Trophoblast cell (in vitro differentiated cells and primary cell): ENCODE data around the gene MX2.

Experiments used
- DNase-seq, 2 donors: peaks; one replicate each; pipeline ENCODE4 v3.0.0-alpha.2; 2016
- H2AFZ ChIP-seq: 2 replicates; pipeline ENCODE4 v1.6.1; 2013; ENCODE audit warnings: low read length, moderate library complexity, mild to moderate bottlenecking; ENCODE audit not compliant: insufficient read depth, poor library complexity
- H2AK5ac ChIP-seq: 2 replicates; pipeline ENCODE4 v1.6.1; 2013; ENCODE audit warnings: mild to moderate bottlenecking, low read length
- H2BK120ac ChIP-seq: 2 replicates; pipeline ENCODE4 v1.6.1; 2013; ENCODE audit warnings: low read length, mild to moderate bottlenecking, moderate library complexity; ENCODE audit not compliant: insufficient read depth, poor library complexity
- H2BK12ac ChIP-seq: 2 replicates; pipeline ENCODE4 v1.6.1; 2013; ENCODE audit warnings: mild to moderate bottlenecking, low read length, moderate library complexity
- H2BK5ac ChIP-seq: 2 replicates; pipeline ENCODE4 v1.6.1; 2013; ENCODE audit warnings: low read length, low read depth, moderate library complexity, mild to moderate bottlenecking; ENCODE audit not compliant: poor library complexity
- H3K14ac ChIP-seq: 2 replicates; pipeline ENCODE4 v1.6.1; 2013; ENCODE audit warnings: mild to moderate bottlenecking, low read length
- H3K18ac ChIP-seq: 2 replicates; pipeline ENCODE4 v1.6.1; 2013; ENCODE audit warnings: mild to moderate bottlenecking, low read length
- H3K23ac ChIP-seq: 2 replicates; pipeline ENCODE4 v1.6.1; 2013; ENCODE audit warnings: low read length
- H3K27ac ChIP-seq: 2 replicates; pipeline ENCODE4 v1.5.1; 2013; ENCODE audit warnings: low read depth, mild to moderate bottlenecking, inconsistent platforms, low read length, moderate library complexity
- H3K27me3 ChIP-seq: 2 replicates; pipeline ENCODE4 v1.6.1; 2013; ENCODE audit warnings: inconsistent platforms, mild to moderate bottlenecking, low read length, moderate library complexity; ENCODE audit not compliant: insufficient read depth
- H3K36me3 ChIP-seq, 2 experiments: 1 replicate in 1 of 2; 2 replicates in 1 of 2; pipeline ENCODE4 v1.6.1; 2013; ENCODE audit warnings: low read length in 2 of 2, mild to moderate bottlenecking in 2 of 2, moderate library complexity in 1 of 2; ENCODE audit not compliant: insufficient read depth in 2 of 2, control insufficient read depth in 1 of 2
- H3K4ac ChIP-seq: 2 replicates; pipeline ENCODE4 v1.6.1; 2013; ENCODE audit warnings: low read depth, mild to moderate bottlenecking, low read length, moderate library complexity
- H3K4me1 ChIP-seq, 2 experiments: 1 replicate in 1 of 2; 2 replicates in 1 of 2; pipeline ENCODE4 v1.6.1; 2013; ENCODE audit warnings: low read length in 2 of 2, mild to moderate bottlenecking in 2 of 2, moderate library complexity in 1 of 2; ENCODE audit not compliant: insufficient read depth in 2 of 2, control insufficient read depth in 1 of 2
- H3K4me2 ChIP-seq: 2 replicates; pipeline ENCODE4 v1.6.1; 2013; ENCODE audit warnings: inconsistent platforms, mild to moderate bottlenecking, low read length, moderate library complexity
- H3K4me3 ChIP-seq: 2 replicates; pipeline ENCODE4 v1.5.1; 2013; ENCODE audit warnings: mild to moderate bottlenecking, low read depth, low read length, inconsistent platforms
- H3K79me1 ChIP-seq: one replicate; pipeline ENCODE4 v1.6.1; 2013; ENCODE audit warnings: low read length
- H3K79me2 ChIP-seq: 2 replicates; pipeline ENCODE4 v1.6.1; 2013; ENCODE audit warnings: low read length, mild to moderate bottlenecking; ENCODE audit not compliant: control insufficient read depth, insufficient read depth, poor library complexity
- H3K9ac ChIP-seq: 2 replicates; pipeline ENCODE4 v1.6.1; 2013; ENCODE audit warnings: mild to moderate bottlenecking, low read length
- H3K9me3 ChIP-seq: 2 replicates; pipeline ENCODE4 v1.6.1; 2013; ENCODE audit warnings: low read depth, mild to moderate bottlenecking, control low read depth, inconsistent platforms, low read length; ENCODE audit not compliant: insufficient read depth
- H4K12ac ChIP-seq: 2 replicates; pipeline ENCODE4 v1.6.1; 2013; ENCODE audit warnings: low read depth, mild to moderate bottlenecking, low read length, moderate library complexity
- H4K8ac ChIP-seq: 2 replicates; pipeline ENCODE4 v1.6.1; 2013; ENCODE audit warnings: low read depth, mild to moderate bottlenecking, low read length, moderate library complexity
- H4K91ac ChIP-seq: one replicate; pipeline ENCODE4 v1.6.1; 2013; ENCODE audit warnings: low read depth, mild to moderate bottlenecking, low read length, moderate library complexity
- WGBS: extraction: QIAGEN DNeasy Blood & Tissue Kit; methylation state at CpG from one replicate; pipeline ENCODE4 v1.1.7; 2013; ENCODE audit warnings: missing lambda C conversion rate; ENCODE audit not compliant: insufficient read length, insufficient coverage; ENCODE audit errors: extremely low coverage; 5-methylcytosine and 5-hydroxymethylcytosine counted together

Gene MX2

DNA sequence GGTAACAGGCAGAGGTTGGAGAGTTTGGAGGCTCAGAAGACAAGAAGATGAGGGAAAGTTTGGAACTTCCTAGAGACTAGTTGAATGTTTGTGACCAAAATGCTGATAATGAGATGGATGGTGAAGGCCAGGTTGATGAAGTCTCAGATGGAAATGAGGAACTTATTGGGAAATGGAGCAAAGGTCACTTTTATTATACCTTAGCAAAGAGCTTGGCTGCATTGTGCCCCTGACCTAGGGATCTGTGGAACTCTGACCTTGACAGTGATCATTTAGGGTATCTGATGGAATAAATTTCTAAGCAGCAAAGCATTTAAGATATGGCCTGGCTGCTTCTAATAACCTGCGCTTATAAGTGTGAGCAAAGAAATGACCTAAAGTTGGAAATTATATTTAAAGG is 28.1 kb upstream of the MX2 start:
- no peak for DNase-seq
- H3K4me3 ChIP-seq, result no peak overlapping the region
- WGBS, result no CpG with 5 or more reads among the region's 1 CpG
- H3K4ac ChIP-seq, result no peak overlapping the region
- no peak overlapping the region for H4K8ac ChIP-seq
- no peak overlapping the region for H3K23ac ChIP-seq
- H4K12ac ChIP-seq, result no peak overlapping the region
- no peaks in the 10 kb centered on the region for H3K79me1 ChIP-seq
- H3K14ac ChIP-seq, result no peak overlapping the region
- no peaks in the 10 kb centered on the region for H3K79me2 ChIP-seq
- H2BK5ac ChIP-seq, result no peak overlapping the region
- H4K91ac ChIP-seq, result no peak overlapping the region
- no peak overlapping the region for H3K18ac ChIP-seq
- H2AFZ ChIP-seq, result no peak overlapping the region
- no peak overlapping the region for H2AK5ac ChIP-seq
- peaks cover 4% of the 10 kb centered on the region for H3K9me3 ChIP-seq
- H3K4me2 ChIP-seq, result no peak overlapping the region
- no peaks in the 10 kb centered on the region for H3K4me1 ChIP-seq
- H3K9ac ChIP-seq, result no peak overlapping the region
- H3K27ac ChIP-seq, result no peak overlapping the region
- H3K36me3 ChIP-seq, result no peaks in the 10 kb centered on the region
- H2BK12ac ChIP-seq, result no peak overlapping the region
- no peak overlapping the region for H2BK120ac ChIP-seq
- no peaks in the 10 kb centered on the region for H3K27me3 ChIP-seq

DNA sequence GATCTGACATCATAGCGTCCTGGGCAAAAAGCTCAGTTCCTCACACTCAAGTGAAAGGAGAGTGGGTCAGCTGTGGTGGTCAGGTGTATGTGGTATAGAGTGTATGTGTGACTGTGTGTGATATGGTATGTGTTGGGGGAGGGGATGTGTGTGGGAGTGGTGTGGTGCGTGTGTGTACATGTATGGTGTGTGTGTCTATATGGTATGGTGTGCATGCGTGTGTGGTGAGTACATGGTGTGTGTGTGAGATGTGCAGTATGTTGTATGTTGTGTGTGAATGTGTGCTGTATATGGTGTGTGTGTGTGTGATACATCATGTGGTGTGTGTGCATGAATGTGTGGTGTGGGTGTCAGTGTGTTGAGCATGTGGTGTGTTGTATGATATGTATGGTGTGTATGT is 24.3 kb upstream of the MX2 start:
- Histone ChIP-seq H3K18ac (no peak overlapping the region), H4K91ac (no peak overlapping the region), H3K9ac (no peak overlapping the region), H3K79me1 (no peaks in the 10 kb centered on the region), H2BK5ac (no peak overlapping the region), H2AK5ac (no peak overlapping the region), H3K27ac (no peak overlapping the region), H3K14ac (no peak overlapping the region), H3K4me2 (no peak overlapping the region), H2BK120ac (no peak overlapping the region), H4K8ac (no peak overlapping the region), H3K79me2 (no peaks in the 10 kb centered on the region), H3K9me3 (peaks cover 4% of the 10 kb centered on the region), H3K23ac (peak overlapping the region; percentile 13), H3K4me3 (no peak overlapping the region), H3K27me3 (no peaks in the 10 kb centered on the region), H3K4ac (no peak overlapping the region), H4K12ac (no peak overlapping the region), H3K36me3 (no peaks in the 10 kb centered on the region), H2AFZ (no peak overlapping the region), H3K4me1 (no peaks in the 10 kb centered on the region), H2BK12ac (no peak overlapping the region)
- WGBS, result 100% methylated on average over 1 of the region's 3 CpGs
- no peak for DNase-seq

DNA sequence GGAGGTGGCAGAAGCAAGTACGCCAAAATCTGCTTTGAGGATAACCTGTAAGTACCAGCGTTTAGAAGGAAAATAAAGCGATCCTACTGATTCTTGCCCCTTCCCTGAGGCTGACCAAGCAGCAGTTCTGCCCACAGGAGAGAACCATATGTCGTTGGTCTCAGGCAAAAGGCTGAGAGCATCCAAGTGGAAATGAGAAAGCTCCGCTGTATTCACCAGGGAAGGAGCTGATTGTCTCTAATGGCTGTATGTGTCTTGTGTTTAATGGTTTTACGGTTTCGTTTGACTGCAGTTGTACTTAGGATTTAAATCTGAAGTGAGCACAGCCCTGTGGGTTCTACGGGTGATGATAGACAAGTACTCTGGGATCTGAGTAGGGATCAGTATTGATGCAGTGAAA is 23.4 kb upstream of the MX2 start:
- no peaks in the 10 kb centered on the region for H3K4me1 ChIP-seq
- H3K4me2 ChIP-seq, result no peak overlapping the region
- no peak overlapping the region for H2BK120ac ChIP-seq
- WGBS, result no CpG with 5 or more reads among the region's 8 CpGs
- peaks cover 4% of the 10 kb centered on the region for H3K9me3 ChIP-seq
- H3K4me3 ChIP-seq, result no peak overlapping the region
- H3K79me2 ChIP-seq, result no peaks in the 10 kb centered on the region
- H4K12ac ChIP-seq, result no peak overlapping the region
- H3K9ac ChIP-seq, result no peak overlapping the region
- H3K79me1 ChIP-seq, result no peaks in the 10 kb centered on the region
- no peak overlapping the region for H2BK12ac ChIP-seq
- H3K27ac ChIP-seq, result no peak overlapping the region
- H4K91ac ChIP-seq, result no peak overlapping the region
- H2AK5ac ChIP-seq, result no peak overlapping the region
- no peaks in the 10 kb centered on the region for H3K36me3 ChIP-seq
- H2BK5ac ChIP-seq, result no peak overlapping the region
- no peak overlapping the region for H3K18ac ChIP-seq
- H2AFZ ChIP-seq, result no peak overlapping the region
- H4K8ac ChIP-seq, result no peak overlapping the region
- no peak overlapping the region for H3K14ac ChIP-seq
- H3K27me3 ChIP-seq, result no peaks in the 10 kb centered on the region
- H3K4ac ChIP-seq, result no peak overlapping the region
- DNase-seq, result no peak
- no peak overlapping the region for H3K23ac ChIP-seq

DNA sequence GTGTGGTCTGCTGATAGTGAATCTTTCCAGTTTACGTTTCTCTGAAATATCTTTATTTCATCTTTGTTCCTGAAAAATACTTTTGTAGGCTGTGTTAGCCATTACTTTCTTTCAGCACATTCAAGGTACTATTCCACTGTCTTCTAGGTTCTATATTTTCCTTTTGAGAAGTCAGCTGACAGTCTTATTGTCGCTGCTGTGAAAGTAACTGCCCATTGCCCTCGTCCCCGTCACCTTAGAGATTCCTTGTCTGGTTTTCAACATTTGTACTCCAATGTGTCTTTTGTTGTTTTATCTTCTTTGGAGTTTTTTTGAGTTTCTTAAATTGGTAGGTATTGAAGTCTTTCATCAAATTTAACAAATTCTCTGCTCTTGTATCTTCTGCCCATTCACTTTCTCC is 19.8 kb upstream of the MX2 start:
- Histone ChIP-seq H2BK12ac (no peak overlapping the region), H3K36me3 (no peaks in the 10 kb centered on the region), H3K9ac (no peak overlapping the region), H3K4ac (no peak overlapping the region), H3K79me2 (no peaks in the 10 kb centered on the region), H2BK120ac (no peak overlapping the region), H4K91ac (no peak overlapping the region), H3K14ac (no peak overlapping the region), H3K4me1 (no peaks in the 10 kb centered on the region), H3K23ac (no peak overlapping the region), H3K18ac (no peak overlapping the region), H3K79me1 (no peaks in the 10 kb centered on the region), H2AFZ (no peak overlapping the region), H2BK5ac (no peak overlapping the region), H3K4me2 (no peak overlapping the region), H4K8ac (no peak overlapping the region), H3K27ac (no peak overlapping the region), H2AK5ac (no peak overlapping the region), H3K4me3 (no peak overlapping the region), H4K12ac (no peak overlapping the region), H3K27me3 (no peaks in the 10 kb centered on the region), H3K9me3 (peaks cover 4% of the 10 kb centered on the region)
- WGBS, result no CpG with 5 or more reads among the region's 4 CpGs
- no peak for DNase-seq
